Measurements from ENCODE around the gene VWCE.
"Not testable (repeated sequence)": the region's sequence is repeated elsewhere in the genome, so short reads cannot be mapped to it uniquely, and the experiment has no call there.

- TF ChIP-seq, protein P1, sequence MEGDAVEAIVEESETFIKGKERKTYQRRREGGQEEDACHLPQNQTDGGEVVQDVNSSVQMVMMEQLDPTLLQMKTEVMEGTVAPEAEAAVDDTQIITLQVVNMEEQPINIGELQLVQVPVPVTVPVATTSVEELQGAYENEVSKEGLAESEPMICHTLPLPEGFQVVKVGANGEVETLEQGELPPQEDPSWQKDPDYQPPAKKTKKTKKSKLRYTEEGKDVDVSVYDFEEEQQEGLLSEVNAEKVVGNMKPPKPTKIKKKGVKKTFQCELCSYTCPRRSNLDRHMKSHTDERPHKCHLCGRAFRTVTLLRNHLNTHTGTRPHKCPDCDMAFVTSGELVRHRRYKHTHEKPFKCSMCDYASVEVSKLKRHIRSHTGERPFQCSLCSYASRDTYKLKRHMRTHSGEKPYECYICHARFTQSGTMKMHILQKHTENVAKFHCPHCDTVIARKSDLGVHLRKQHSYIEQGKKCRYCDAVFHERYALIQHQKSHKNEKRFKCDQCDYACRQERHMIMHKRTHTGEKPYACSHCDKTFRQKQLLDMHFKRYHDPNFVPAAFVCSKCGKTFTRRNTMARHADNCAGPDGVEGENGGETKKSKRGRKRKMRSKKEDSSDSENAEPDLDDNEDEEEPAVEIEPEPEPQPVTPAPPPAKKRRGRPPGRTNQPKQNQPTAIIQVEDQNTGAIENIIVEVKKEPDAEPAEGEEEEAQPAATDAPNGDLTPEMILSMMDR (IDR thresholded peaks at IDR 0.05; ENCODE audit: low read length): not testable (repeated sequence)
- not testable (repeated sequence) for TF ChIP-seq EZH2 (optimal IDR thresholded peaks at IDR 0.05; ENCODE audit: low read depth, low read length); EZH2phosphoT487 (IDR thresholded peaks at IDR 0.05; ENCODE audit: low read length)
These were observed 72.4 kb downstream of the VWCE start for GRCh38 chr11:61222692-61223091.

Data from MM.1S (cell line).